HG03520 (cell line): ENCODE data around the gene PLCXD1.
"Not testable (repeated sequence)": the region's sequence is repeated elsewhere in the genome, so short reads cannot be mapped to it uniquely, and the experiment has no call there.

Source experiments
- ATAC-seq: cut with Tn5 transposase; IDR thresholded peaks from one replicate; pipeline ENCODE4 v1.9.1; 2021; ENCODE audit warnings: mild to moderate bottlenecking, moderate library complexity; ENCODE audit not compliant: unreplicated experiment

The PLCXD1 gene

DNA sequence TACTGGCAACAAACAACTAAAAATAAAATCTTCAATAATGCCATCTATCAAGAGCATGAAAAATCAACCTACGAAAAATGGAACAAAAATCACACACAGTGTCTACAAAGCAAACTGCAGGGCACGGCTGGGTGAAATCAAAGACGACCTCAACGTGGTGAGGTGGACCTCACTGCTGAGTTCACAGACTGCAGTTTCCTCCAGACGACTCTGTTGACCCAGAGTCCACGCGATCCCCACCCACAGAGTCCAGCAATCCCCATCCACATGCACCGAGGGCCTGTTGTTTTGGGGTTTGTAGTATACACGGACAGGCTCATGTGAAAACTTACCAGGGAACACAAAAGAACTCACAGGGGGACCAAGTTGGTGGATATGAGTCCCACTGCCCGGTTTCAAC is 68.5 kb downstream of the PLCXD1 start:
- no peak for ATAC-seq

DNA sequence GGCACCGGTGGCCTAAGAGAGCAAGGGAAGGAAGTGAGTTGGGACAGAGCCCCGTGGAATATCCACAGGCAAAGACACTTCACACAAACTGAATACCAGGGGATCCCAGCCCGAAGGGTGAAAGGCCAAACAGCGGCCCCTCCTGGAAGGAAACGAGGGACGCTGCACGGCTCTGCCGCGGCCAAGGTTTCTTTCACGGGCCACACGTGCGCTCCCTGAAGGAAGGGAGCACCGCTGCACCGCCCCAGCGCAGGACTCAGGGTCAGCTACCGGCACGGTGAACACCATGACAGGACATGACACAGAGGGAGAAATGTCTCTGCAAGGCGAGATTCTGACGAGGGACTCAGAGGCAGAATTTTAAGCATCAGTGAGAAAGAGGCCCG is 69.0 kb downstream of the PLCXD1 start:
- no peak for ATAC-seq

- ATAC-seq: no peak
Measured at GRCh38 chrX:350534-351323, 69.5 kb downstream of the PLCXD1 start.

- not testable (repeated sequence) for ATAC-seq
Measured at GRCh38 chrX:351324-351641, 70.1 kb downstream of the PLCXD1 start.

DNA sequence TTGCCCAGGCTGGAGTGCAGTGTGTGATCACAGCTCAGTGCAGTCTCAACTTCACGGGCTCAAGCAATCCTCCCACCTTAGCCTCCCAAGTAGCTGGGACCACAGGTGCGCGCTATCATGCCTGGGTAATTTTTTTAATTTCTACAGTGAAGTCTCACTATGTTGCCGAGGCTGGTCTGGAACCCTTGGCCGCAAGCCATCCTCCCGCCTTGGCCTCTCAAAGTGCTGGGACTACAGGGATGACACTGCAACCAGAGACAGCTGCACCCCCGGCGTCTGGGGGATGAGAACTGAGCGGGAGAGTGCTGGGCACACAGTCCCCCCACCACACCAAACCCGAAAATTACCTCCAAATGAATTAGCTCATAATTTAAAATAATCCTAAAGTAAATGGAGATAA is 70.6 kb downstream of the PLCXD1 start:
- ATAC-seq: no peak

DNA sequence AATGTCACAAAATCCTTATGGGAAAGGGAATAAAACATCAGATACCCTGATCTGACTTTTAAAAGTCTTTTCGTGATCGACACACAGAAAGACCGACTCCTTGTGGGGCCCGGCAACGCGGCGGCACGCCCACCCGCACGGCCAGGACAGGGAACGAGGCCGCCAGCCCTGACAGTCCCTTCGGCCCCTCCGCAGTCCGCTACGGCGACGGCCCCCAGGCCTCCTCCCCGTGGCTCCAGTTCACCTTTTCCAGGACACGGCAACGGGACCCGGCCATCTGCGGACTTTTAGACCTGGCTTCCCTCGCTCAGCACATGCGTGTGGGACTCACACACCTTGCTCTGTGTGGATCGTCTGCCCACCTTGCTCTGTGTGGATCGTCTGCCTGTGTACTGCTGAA is 71.0 kb downstream of the PLCXD1 start:
- ATAC-seq: no peak

GRCh38 chrX:352582-353314 is 71.6 kb downstream of the PLCXD1 start:
- no peak for ATAC-seq
